H1 (cell line): ENCODE results near the gene S1PR1. TPM values are rescaled to one million over a fixed set of nuclear protein-coding genes. Genes with fewer than 3 reads are reported as not detected.

Experiments
- POLR2A ChIP-seq, 2 experiments: IDR thresholded peaks; 1 replicate in 1 of 2; 2 replicates in 1 of 2; pipeline ENCODE4 v1.6.1; 2011; ENCODE audit warnings: low read depth in 2 of 2, low read length in 2 of 2, mild to moderate bottlenecking in 2 of 2; ENCODE audit errors: control extremely low read depth in 1 of 2
- polyA plus RNA-seq, 7 experiments: library from polyadenylated mRNA; depleted of rRNA in 3 of 7; stranded (reverse) in 5 of 7; unstranded in 2 of 7; fragments of >200 nt in 5 of 7; fragments of 200-250 nt in 2 of 7; gene quantifications; 1 replicate in 5 of 7; 2 replicates in 1 of 7; 4 replicates in 1 of 7; pipeline versions ENCODE4 v1.2.1 to v1.2.3, GENCODE V29; 2011 to 2013; ENCODE audit warnings: missing spikeins in 2 of 7, mixed read lengths in 2 of 7
- total RNA-seq: library from RNA; stranded (reverse); fragmentation: NEBNext Ultra II Directional; extraction: Animal tissue kit (Norgen Biotek cat#: 25700); gene quantifications from 2 replicates; pipeline ENCODE4 v1.2.1, GENCODE V29; 2021

S1PR1 gene
- total and polyA plus RNA-seq, 2 of the 8 experiments (the other 6 are each of a cell fraction or from before 2014, with no cell fraction given): 3.5 to 5.5 TPM

DNA sequence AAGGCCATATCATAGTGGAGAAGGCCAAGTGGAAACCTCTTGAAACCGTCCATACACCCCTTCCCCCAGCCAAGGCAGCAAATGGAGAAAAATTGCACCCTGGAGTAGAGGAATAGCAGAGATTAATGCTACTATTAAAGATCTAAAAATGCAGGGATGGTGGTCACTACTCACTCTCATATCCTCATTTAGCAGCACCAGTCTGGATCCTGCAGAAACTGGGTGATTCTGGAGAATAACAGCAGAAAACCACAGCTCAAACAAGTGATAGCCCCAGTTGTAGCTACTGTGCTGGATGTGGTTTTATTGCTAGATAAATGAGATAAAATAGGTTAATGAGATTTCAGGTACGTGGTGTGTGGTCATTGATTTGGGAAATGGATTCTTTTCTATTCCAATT is 30.3 kb downstream of the S1PR1 start (continued):
- no peak for TF ChIP-seq POLR2A (IDR thresholded peaks at IDR 0.05; ENCODE audit: control extremely low read depth in 1 of 2, low read depth in 2 of 2, low read length in 2 of 2)
